Hematopoietic multipotent progenitor cell (in vitro differentiated cells): ENCODE measurements around the gene HCST. TPM values are rescaled to one million over a fixed set of nuclear protein-coding genes. Genes with fewer than 3 reads are reported as not detected.
"Not testable (repeated sequence)": the region's sequence is repeated elsewhere in the genome, so short reads cannot be mapped to it uniquely, and the experiment has no call there.

Experiments used
- DNase-seq, 3 donors: peaks; one replicate each; pipeline ENCODE4 v3.0.0-alpha.2; 2011 to 2015; ENCODE audit warnings: low read depth in 2 of 3, low spot score in 2 of 3
- total RNA-seq: library from RNA; depleted of rRNA; stranded (reverse); fragments of >200 nt; gene quantifications from one replicate; pipeline ENCODE4 v1.2.3, GENCODE V29; 2012

The HCST gene
- total RNA-seq, 1 donor: 63.3 TPM

GRCh38 chr19:35879068-35879467 is 23.3 kb upstream of the HCST start:
- DNase-seq: no peak

GRCh38 chr19:35879770-35880317 is 22.5 kb upstream of the HCST start:
- DNase-seq: peak; percentile 44 to 88 (median 86)

- peak in 2 of 3 donors; percentile 73 to 88 for DNase-seq
These were observed 20.1 kb upstream of the HCST start for GRCh38 chr19:35882114-35882832.

GRCh38 chr19:35883882-35884281 is 18.4 kb upstream of the HCST start:
- no peak for DNase-seq

- no peak for DNase-seq
These were observed 17.0 kb upstream of the HCST start for GRCh38 chr19:35885225-35885738.

GRCh38 chr19:35885904-35886303 is 16.4 kb upstream of the HCST start:
- DNase-seq: no peak

GRCh38 chr19:35887197-35887596 is 15.1 kb upstream of the HCST start:
- DNase-seq: no peak

GRCh38 chr19:35888398-35888797 is 13.9 kb upstream of the HCST start:
- no peak for DNase-seq

GRCh38 chr19:35889370-35890112 is 12.8 kb upstream of the HCST start:
- no peak for DNase-seq

GRCh38 chr19:35890113-35890650 is 12.1 kb upstream of the HCST start:
- no peak for DNase-seq

- not testable (repeated sequence) for DNase-seq
These were observed 10.5 kb upstream of the HCST start for GRCh38 chr19:35891819-35892218.

GRCh38 chr19:35894342-35894741 is 8.0 kb upstream of the HCST start:
- no peak for DNase-seq

GRCh38 chr19:35895911-35896642 is 6.3 kb upstream of the HCST start:
- no peak for DNase-seq

GRCh38 chr19:35896643-35897040 is 5.7 kb upstream of the HCST start:
- DNase-seq: no peak

GRCh38 chr19:35897706-35898451 is 4.5 kb upstream of the HCST start:
- no peak for DNase-seq

GRCh38 chr19:35898499-35898809 is 3.9 kb upstream of the HCST start:
- DNase-seq: no peak

GRCh38 chr19:35899547-35900214 is 2.6 kb upstream of the HCST start:
- peak; percentile 85 to 87 (median 85) for DNase-seq

- DNase-seq: no peak
These were observed 1.2 kb upstream of the HCST start for GRCh38 chr19:35901055-35901644.

- no peak for DNase-seq
These were observed 644 bp downstream of the HCST start for GRCh38 chr19:35902870-35903475.
